NCI-H510A treated with DMSO at 0.1 percent for 48 hours (cell line): ENCODE results near the gene CLIP1.

Source experiments
- DNase-seq: peaks from one replicate; lab custom pipeline; 2025; lab: John Stamatoyannopoulos, UW

The CLIP1 gene

GRCh38 chr12:122245553-122245952 is 176.9 kb downstream of the CLIP1 start:
- DNase-seq, result no peak

DNA sequence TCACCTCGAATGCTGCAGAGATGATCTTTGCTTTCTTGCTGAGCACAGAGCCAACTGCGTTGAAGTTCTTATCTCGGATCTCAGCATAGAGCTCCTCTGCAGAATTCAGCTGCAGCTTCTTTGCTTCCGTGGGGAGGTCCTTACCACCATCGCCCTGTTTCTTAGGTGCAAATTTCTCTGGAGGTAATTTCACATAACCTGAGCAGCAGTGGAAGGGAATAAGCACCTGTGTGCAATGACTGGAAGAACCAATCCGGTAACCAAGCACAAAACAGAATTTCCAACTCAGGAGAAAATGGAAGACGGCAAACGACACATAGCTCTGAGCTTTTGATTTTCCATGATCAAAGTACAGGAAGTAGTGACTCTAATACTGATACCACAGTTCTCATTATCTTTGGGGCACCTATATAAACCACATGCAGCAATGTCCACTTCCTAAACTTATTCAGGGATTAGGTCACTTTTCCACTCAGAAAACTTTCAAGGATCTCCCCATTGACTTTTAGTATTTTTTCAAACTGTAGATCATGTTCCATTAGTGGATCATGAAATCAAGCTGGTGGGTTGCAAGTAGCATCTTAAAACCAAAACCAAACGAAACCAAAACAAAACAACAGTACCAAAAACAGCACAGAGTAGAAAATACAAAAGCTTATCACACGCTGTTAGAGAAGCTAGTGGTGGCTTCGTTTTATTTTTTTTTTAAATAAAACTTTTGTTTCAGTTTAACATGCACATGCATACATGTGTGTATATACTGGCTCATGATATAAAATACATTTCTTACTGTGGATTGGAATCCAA is 177.7 kb downstream of the CLIP1 start:
- no peak for DNase-seq

DNA sequence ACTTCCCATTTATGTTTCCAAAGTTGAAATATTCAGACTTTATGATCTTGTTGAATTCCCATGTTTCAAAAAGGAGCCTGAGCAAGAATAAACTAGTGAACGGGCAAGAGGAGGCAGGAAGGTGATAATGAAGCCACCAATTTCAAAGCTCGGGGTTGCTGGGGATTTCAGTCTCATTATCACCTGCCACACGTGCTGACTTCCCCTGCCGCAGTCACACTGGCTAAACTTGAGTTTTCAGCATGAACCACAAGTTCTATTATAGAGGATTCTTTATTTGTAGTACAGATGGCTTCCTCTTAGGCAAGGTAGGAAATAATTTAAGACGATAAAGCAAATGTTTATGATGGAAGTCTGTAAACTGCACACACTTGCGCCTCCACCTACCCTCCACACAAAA is 178.5 kb downstream of the CLIP1 start:
- no peak for DNase-seq

GRCh38 chr12:122238861-122239260 is 183.6 kb downstream of the CLIP1 start:
- DNase-seq, result no peak

- DNase-seq, result no peak
Measured at GRCh38 chr12:122235741-122236140, 186.7 kb downstream of the CLIP1 start.

DNA sequence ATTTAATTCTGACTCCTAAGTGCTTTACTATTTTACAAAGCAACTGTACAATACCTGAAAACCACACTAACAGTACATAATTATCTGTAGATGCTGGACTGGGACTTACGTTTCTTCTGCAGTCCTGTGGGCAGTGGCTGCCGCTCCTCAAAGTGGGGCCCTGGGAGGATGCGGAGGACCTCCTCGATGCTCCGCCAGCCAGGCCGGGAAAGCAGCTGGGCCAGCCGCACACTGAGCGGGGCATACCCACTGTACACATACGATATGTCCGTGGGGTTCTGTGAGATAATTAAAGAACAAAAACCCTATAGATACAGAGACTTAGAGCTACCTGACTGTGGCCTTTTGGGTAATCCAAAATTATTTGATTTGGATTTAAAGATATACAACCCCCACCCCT is 189.8 kb downstream of the CLIP1 start:
- no peak for DNase-seq

DNA sequence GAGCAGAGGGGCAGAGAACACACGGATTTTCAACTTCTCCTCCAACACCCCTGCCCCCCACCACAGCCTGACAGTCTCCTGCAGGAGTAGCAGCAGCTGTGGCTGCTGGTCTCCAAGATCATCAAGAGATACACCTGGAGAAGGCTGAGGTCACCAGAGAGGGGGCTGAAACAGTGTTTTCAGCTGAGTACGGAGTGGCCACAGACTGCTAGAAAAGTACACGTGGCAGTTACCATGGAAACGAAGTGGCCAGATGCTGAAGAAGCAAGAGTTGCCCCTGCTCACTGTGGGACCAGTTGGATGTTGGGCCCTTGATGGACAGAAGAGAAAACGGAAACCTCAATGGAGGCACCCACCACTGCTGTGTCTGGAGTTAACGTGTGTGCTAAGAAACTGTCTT is 191.7 kb downstream of the CLIP1 start:
- no peak for DNase-seq

DNA sequence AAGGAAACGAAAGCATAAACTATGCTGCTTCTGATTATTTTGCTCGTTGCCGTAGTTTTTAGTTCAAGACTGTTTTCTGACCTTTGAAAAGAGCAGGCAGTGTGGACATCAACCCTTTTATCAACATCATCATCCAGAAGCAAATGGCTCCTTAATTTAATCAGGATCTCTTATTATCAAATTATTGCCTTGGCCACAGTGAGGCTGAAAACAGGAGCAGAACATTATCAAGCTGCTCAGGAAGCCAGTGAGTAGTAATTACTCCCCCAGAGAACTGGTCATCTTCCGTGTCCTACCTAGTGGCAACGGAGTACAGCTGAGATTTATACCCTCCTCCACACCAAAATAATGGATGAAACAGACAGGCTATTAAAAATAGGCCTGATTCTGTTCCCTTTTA is 194.4 kb downstream of the CLIP1 start:
- DNase-seq, result no peak

- peak; percentile 40 for DNase-seq
Measured at GRCh38 chr12:122227341-122227740, 195.1 kb downstream of the CLIP1 start.

GRCh38 chr12:122226366-122227125 is 195.9 kb downstream of the CLIP1 start:
- DNase-seq, result no peak

DNA sequence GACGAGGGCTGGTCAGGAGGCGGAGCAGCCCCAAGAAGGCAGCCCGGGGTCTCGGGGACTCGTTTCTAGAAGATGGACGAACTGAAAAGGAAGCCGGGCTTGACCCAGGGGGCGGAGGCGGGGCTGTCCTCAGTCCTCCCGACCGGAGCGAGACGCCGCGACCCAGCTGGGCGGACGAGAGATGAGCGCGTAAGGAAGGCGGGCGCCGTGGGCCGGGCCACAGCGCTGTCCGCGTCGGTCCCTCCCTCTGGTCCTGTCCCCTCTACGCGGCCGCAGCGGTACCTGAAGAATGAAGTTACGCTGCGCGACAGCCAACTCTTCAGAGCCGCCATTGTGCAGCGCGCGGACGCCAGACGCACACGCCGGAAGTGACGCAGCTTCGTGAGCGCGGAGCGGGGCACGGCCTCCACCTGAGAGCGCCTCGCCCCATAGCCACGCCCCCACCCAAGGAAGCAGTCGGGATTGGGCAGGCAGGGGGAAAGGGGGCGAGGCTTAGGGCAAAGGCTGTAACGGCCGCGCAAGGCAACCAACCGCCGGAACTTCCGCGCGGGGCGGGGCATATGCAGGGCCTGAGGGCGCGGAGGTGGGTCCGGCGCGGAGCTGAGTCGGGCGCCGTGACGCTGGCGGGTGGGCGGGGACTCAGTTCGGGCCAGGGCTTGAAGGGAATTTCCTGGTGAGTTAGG is 196.6 kb downstream of the CLIP1 start, which contains the start of gene DIABLO:
DIABLO (minus strand) TSS at position 370 of the 683 bp plus-strand sequence; CDS start at position 332, 38 bp downstream.
- DNase-seq, result peak; percentile 99
